Right cardiac atrium (tissue), 5 donors: ENCODE results near the gene C1QTNF9B. TPM values are rescaled to one million over a fixed set of nuclear protein-coding genes. Genes with fewer than 3 reads are reported as not detected.

Source experiments
- ATAC-seq, 2 donors: fragments of 200-7000 bp; cut with Tn5 transposase; one replicate each; pipeline versions ENCODE4 v1.8.0 to v1.9.1; 2020; ENCODE audit warnings: moderate library complexity in 2 of 2, mild to moderate bottlenecking in 1 of 2
- DNase-seq, 3 donors: peaks; one replicate each; pipeline ENCODE4 v3.0.0-alpha.2; 2020
- H3K27ac ChIP-seq: one replicate; pipeline ENCODE4 v1.5.1; 2013; ENCODE audit warnings: mild to moderate bottlenecking, low read length, control low read depth, moderate library complexity
- H3K27me3 ChIP-seq: one replicate; pipeline ENCODE4 v1.6.1; 2013; ENCODE audit not compliant: control insufficient read depth, insufficient read depth
- H3K4me1 ChIP-seq: one replicate; pipeline ENCODE4 v1.6.1; 2013; ENCODE audit warnings: low read length; ENCODE audit not compliant: control insufficient read depth, insufficient read depth
- H3K4me3 ChIP-seq: one replicate; pipeline ENCODE4 v1.5.1; 2013; ENCODE audit warnings: low read length, control low read depth
- H3K9me3 ChIP-seq: one replicate; pipeline ENCODE4 v1.6.1; 2013; ENCODE audit warnings: low read length; ENCODE audit not compliant: control insufficient read depth
- WGBS: extraction: QIAGEN DNeasy Blood & Tissue Kit; methylation state at CpG from one replicate; pipeline ENCODE4 v1.1.7; 2013; 5-methylcytosine and 5-hydroxymethylcytosine counted together
- intact Hi-C, 4 donors: fragments of 100-400 bp; cut with DNase I; formaldehyde crosslinking; loops; one replicate each; pipeline versions ENCODE4 v1.11.0 to v1.14.0; 2022 to 2023
- polyA plus RNA-seq: library from polyadenylated mRNA; stranded (reverse); fragments of 200-250 nt; gene quantifications from one replicate; pipeline ENCODE4 v1.2.3, GENCODE V29; 2013
- total RNA-seq, 4 donors: library from RNA; stranded (reverse); fragmentation: NEBNext Ultra II Directional; extraction: Animal tissue kit (Norgen Biotek cat#: 25700); gene quantifications; one replicate each; pipeline ENCODE4 v1.2.1, GENCODE V29; 2021
- donor health status: healthy with polysubstance abuse.
- donor health status: DM: no; HTN: yes; CAD: no.
- donor health status: DM: no; HTN: no; CAD: no.
- donor health status: DM: no; HTN: yes; CAD: no; lungs with severe emphysema.
- donor health status: DM: yes; HTN: yes; CAD: no.

The C1QTNF9B gene
- total and polyA plus RNA-seq, 5 donors, result 0.34 to 1.2 TPM; not detected in 3

DNA sequence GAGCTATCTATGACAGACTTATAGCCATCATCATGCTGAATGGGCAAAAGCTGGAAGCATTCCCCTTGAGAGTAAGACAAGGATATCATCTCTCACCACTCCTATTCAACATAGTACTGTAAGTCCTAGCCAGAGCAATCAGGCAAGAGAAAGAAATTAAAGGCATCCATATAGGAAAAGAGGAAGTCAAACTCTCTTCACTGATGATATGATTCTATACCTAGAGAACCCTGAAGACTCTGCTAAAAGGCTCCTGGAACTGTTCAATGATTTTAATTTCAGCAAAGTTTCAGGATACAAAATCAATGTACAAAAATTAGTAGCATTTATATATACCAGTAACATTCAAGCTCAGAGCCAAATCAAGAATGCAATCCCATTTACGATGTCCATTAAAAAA, 21.7 kb upstream of the C1QTNF9B start:
- no peaks in the 10 kb centered on the region for H3K4me1 ChIP-seq
- H3K27me3 ChIP-seq, result no peaks in the 10 kb centered on the region
- intact Hi-C loops, result no loop called here
- WGBS, result 92% methylated on average over 1 of the region's 1 CpG
- H3K27ac ChIP-seq, result no peak overlapping the region
- ATAC-seq (no peak), DNase-seq (no peak)
- no peaks in the 10 kb centered on the region for H3K9me3 ChIP-seq
- no peak overlapping the region for H3K4me3 ChIP-seq

DNA sequence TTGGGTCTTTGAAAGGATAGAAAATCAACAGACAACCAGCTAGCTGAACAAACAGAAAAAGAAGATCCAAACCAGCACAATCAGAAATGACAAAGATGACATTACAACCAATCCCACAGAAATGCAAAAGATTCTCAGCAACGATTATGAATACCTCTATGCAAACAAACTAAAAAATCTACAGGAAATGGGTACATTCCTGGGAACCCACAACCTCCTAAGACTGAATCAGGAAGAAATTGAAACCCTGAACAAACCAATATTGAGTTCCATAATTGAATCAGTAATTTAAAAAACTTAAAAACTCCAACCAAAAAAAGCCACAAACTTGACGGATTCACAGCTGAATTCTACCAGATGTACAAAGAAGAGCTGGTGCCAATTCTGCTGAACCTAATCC, 20.9 kb upstream of the C1QTNF9B start:
- intact Hi-C loops, result no loop called here
- DNase-seq (no peak), ATAC-seq (no peak)
- H3K9me3 ChIP-seq, result no peaks in the 10 kb centered on the region
- no peak overlapping the region for H3K27ac ChIP-seq
- no peaks in the 10 kb centered on the region for H3K27me3 ChIP-seq
- H3K4me3 ChIP-seq, result no peak overlapping the region
- H3K4me1 ChIP-seq, result no peaks in the 10 kb centered on the region
- 80% methylated on average over 2 of the region's 2 CpGs for WGBS

DNA sequence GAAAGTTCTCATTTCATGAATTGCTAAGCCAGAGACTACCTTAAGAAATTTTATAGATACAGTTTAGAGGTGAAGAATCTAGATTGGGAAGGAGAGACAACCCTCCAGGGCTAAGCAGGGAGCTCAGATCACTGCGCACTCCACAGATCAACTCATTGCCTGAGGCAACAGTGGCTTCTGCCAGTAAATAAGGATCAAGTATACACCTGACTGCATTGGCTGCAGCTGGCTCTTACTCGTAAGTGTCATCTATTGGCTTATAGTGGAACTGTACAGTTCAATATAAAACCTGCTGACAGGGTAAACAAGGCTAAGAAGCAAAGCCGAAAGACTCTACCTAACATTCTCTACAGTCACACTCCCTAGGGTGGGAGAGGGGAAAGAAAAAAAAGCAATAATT, 18.0 kb upstream of the C1QTNF9B start:
- intact Hi-C loops, result no loop called here
- Histone ChIP-seq H3K4me3 (no peak overlapping the region), H3K9me3 (no peaks in the 10 kb centered on the region), H3K27me3 (no peaks in the 10 kb centered on the region), H3K27ac (no peak overlapping the region), H3K4me1 (no peaks in the 10 kb centered on the region)
- ATAC-seq (no peak), DNase-seq (no peak)
- WGBS, result 94% methylated on average over 3 of the region's 3 CpGs

DNA sequence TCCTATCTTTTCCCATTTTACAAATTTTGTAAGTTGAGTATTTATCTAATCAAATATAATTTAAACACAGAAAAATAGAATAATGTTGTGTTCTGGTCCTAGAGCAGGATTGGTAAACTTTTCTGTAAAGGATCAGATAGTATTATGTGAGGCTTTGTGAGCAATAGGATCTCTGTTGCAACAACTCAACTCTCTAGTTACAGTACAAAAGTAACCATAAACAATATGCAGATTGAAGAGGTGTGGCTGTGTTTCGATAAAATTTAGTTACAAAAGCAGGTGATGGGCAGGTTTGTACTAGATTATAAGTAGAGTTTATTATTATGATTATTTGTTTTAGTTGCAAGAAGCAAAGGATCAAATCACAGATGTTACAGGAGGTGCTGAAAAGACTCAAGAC, 15.2 kb upstream of the C1QTNF9B start:
- 89% methylated on average over 1 of the region's 1 CpG for WGBS

DNA sequence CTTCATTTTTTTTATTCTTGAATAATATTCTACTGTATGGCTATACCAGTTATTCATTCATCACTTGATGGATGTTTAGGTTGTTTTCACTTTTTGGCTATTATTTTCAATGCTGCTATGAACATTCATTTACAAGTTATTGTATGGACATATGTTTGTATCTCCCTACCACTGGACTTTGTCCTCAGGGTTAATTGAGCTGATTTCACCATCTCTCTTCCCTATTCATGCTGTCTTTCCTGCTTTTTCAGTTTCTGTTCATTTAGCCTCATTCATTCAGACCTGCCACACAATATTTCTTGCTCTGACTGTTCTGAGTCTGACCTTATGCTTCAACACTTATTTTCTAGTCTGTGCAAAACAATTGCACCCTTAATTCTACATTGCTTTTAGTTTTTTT, 12.3 kb upstream of the C1QTNF9B start:
- no peak overlapping the region for H3K4me3 ChIP-seq
- H3K27me3 ChIP-seq, result no peaks in the 10 kb centered on the region
- no peaks in the 10 kb centered on the region for H3K9me3 ChIP-seq
- ATAC-seq (no peak), DNase-seq (no peak)
- intact Hi-C loops, result no loop called here
- H3K4me1 ChIP-seq, result no peaks in the 10 kb centered on the region
- no peak overlapping the region for H3K27ac ChIP-seq

More for the DNA sequence above, 15.2 kb upstream of the C1QTNF9B start:
- no peak for ATAC-seq
- Histone ChIP-seq H3K27ac (no peak overlapping the region), H3K4me3 (no peak overlapping the region), H3K9me3 (no peaks in the 10 kb centered on the region), H3K4me1 (no peaks in the 10 kb centered on the region), H3K27me3 (no peaks in the 10 kb centered on the region)
- intact Hi-C loops, result no loop called here
- DNase-seq, result no peak

DNA sequence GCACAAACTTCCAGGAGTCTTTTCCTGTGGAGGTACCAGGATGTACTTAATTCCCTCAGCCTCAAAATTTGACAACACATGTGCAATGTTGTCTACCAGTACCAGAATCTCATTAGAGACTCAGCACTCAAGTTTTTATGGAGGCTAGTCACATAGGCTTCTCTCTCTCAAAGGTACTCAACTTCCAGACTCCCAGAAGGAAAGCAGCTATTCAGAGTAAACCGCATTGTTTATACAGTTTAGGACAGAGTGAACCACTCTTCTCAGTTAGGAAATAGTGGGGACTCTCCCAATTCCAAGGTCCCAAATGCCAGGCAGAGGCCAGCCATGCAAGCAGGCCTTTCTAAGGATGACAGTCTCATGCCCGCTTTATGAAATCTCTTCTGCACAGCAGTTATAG, 8.5 kb upstream of the C1QTNF9B start:
- H3K27me3 ChIP-seq, result no peaks in the 10 kb centered on the region
- intact Hi-C loops, result no loop called here
- WGBS, result 93% methylated on average over 2 of the region's 2 CpGs

DNA sequence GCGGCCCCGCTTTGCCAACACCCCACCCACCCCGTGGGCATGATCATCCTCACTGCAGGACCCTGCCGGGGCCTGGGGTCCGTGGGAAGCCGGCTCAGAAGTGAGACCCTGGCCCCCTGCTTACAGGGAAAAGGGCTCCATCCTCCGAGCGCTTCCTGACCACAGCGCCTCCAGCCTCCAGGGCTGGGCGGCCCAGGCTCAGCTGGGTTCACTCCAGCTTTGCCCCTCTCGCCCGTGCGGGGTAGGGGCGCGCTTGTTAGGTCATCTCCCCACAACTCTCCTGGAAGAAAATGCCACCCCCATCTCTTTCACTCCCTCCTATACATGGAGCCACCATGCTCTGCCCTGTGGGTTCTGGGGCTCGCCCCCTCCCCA, 6.6 kb upstream of the C1QTNF9B start:
- H3K27ac ChIP-seq, result no peak overlapping the region
- intact Hi-C loops, result no loop called here
- WGBS, result 50% methylated on average over 16 of the region's 16 CpGs
- DNase-seq (no peak), ATAC-seq (peak; percentile 23 to 67)
- no peaks in the 10 kb centered on the region for H3K9me3 ChIP-seq
- no peaks in the 10 kb centered on the region for H3K4me1 ChIP-seq
- H3K4me3 ChIP-seq, result peak overlapping the region; percentile 17
- H3K27me3 ChIP-seq, result no peaks in the 10 kb centered on the region

More for the DNA sequence above, 8.5 kb upstream of the C1QTNF9B start:
- no peaks in the 10 kb centered on the region for H3K9me3 ChIP-seq
- ATAC-seq (no peak), DNase-seq (no peak)
- no peak overlapping the region for H3K4me3 ChIP-seq
- H3K4me1 ChIP-seq, result no peaks in the 10 kb centered on the region
- no peak overlapping the region for H3K27ac ChIP-seq

DNA sequence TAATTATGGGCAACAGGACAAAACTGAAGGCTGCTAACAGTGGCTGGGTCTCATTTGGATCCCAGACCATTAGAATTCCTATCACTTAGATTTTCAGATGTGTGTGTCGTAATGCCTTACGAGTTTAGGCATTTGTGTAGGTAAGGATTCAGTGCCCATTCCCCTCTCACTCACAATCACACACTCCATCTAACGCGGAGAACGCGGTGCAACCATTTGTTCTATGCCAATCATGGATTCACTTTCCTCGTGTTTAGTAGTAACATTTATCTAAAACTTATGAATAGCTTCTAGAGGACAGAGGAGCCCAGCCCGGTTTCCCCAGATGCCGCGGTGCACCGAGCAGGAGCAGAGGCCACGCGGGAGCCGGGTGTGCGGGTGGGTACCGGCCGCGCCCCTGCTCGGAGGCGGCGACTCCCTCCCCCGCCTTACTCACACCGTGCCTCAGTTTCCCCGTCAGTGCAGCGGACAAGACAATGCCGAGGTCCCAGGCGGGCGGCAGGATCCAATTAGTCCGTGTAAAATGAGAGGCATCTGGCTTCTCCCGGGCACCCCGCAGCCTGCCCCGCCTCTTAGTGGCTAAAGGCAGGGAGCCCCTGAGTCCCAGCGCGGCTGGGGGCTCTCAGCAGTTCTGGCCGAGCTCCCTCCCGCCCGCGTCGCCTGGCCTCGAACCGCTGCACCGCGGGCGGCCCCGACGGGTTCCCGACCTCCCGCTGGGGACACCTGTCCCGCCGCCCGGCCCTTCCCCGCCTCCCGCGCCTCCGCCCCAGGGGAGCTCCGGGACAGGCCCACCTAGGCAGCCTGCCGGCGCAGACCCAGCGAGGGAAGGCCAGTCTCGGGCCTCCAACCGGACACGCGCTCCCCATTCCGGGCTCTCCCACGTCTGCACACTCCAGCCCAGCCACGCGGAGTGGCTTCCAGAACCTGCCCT, 5.9 kb upstream of the C1QTNF9B start:
- no peaks in the 10 kb centered on the region for H3K27me3 ChIP-seq
- intact Hi-C loops, result no loop called here
- no peaks in the 10 kb centered on the region for H3K9me3 ChIP-seq
- peak; percentile 40 to 79 for ATAC-seq
- 7% methylated on average over 67 of the region's 67 CpGs for WGBS
- H3K27ac ChIP-seq, result no peak overlapping the region
- no peaks in the 10 kb centered on the region for H3K4me1 ChIP-seq
- peak overlapping the region; percentile 17 for H3K4me3 ChIP-seq
- DNase-seq, result peak in 2 of 3 donors; percentile 51 to 67

DNA sequence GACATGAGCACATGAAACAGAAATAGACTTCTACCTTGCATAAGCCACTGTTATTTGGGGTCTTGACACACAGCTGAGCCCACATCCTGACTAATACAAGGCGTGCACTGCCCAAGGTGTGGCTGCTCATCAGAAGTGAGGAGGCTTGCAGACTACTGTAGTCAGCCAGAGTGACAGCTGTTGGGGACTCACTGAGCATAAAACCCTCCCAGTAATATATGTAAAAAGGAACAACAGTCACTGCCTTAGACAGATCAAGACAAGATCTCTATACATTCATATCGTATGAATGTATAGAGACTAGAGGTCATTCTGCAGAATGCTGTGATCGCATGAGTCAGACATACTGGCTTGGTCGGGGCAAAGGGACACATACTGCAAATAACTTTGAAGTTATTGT, 4.1 kb upstream of the C1QTNF9B start:
- Histone ChIP-seq H3K27ac (no peak overlapping the region), H3K27me3 (no peaks in the 10 kb centered on the region), H3K4me3 (no peak overlapping the region), H3K4me1 (no peaks in the 10 kb centered on the region), H3K9me3 (no peaks in the 10 kb centered on the region)
- ATAC-seq (no peak), DNase-seq (no peak)
- intact Hi-C loops, result no loop called here
- WGBS, result 90% methylated on average over 4 of the region's 4 CpGs

DNA sequence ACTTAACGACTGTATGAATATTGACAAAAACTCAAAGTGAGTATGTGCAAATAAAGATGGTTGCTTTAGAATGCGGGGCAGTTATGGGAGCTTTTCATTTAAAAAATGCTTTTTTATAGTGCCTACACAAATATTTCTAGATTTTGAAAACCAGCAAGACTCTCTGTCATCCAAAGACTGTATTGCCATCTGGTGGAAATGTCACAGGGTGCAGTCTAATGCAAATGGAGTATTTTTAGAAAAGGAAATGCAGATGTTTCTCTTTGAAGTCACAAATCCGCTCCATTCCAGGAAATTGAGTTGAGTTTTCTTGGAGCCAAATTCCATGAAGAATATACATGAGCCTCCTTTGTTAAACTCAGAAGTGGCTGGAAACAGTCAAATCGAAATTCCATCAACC, 2.3 kb upstream of the C1QTNF9B start:
- peak in 1 of 2 donors; percentile 29 for ATAC-seq
- Histone ChIP-seq H3K27me3 (no peaks in the 10 kb centered on the region), H3K9me3 (no peaks in the 10 kb centered on the region), H3K4me3 (no peak overlapping the region), H3K4me1 (no peaks in the 10 kb centered on the region), H3K27ac (no peak overlapping the region)
- 20% methylated on average over 4 of the region's 4 CpGs for WGBS
- DNase-seq, result no peak
- intact Hi-C loops, result no loop called here

DNA sequence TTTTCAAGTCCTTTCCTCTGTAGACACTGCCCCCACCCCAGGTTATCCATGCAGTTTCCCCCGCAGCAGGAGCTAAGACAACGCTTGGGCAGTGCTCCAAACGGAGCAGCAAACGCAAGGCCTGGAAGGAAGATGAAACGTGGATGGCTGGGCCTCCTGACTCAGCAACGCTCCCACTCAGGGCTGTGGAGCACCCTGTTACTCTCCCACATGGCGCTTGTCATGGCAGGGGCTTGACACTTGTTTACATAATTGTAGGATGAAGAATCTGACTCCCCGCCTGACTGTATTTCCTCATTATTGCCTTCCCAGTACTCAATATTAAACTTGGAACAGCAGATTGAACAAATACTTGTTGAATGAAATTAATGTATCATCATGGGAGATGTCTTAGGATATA, 799 bp upstream of the C1QTNF9B start:
- intact Hi-C loops, result no loop called here
- 66% methylated on average over 8 of the region's 8 CpGs for WGBS
- ATAC-seq, result no peak

More for the DNA sequence above, 799 bp upstream of the C1QTNF9B start:
- H3K27ac ChIP-seq, result no peak overlapping the region
- DNase-seq, result peak in 1 of 3 donors; percentile 43
- H3K9me3 ChIP-seq, result no peaks in the 10 kb centered on the region
- no peaks in the 10 kb centered on the region for H3K27me3 ChIP-seq
- H3K4me1 ChIP-seq, result no peaks in the 10 kb centered on the region
- H3K4me3 ChIP-seq, result no peak overlapping the region
